ENCODE measurements around the gene ZNF827. TPM values are rescaled to one million over a fixed set of nuclear protein-coding genes. Genes with fewer than 3 reads are reported as not detected.

The ZNF827 gene
- total and polyA plus RNA-seq, 4 experiments from 2014 or later, result 1.4 to 27.3 (median 14.0) TPM

DNA sequence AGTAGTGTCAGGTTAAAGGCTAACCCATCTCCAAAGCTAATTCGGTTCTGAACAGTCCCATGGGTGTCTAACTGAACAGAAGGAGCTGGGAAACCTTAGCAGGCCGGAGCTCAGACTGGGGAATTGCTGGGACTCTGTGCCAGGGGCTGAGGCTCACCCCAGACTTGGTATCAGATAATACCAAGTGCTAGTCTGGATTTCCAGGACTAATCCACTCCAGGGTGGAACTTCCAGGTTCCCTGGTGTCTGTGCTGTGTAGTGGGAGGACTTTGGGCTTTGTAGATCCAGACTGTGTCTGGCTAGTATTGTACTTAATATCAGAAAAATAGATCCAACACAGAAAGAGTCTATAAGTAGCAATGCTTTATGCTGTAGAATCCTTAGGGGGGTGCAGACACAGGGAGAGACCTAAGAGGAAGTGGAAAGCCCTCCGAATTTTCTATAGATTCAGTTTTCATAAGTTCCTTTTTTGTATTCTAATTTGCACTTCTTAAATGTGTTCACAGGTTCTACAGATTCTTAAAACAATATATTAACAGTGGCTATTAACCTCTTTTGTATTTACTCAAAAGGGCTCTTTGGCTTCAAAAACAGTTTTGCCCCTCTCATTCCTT, 4.1 kb downstream of the ZNF827 start:
- Histone ChIP-seq H3K4me3 (ENCODE audit: low read length in 2 of 2) (no peak overlapping the region), H3K27me3 (ENCODE audit: insufficient read depth, low read length) (no peaks in the 10 kb centered on the region), H3K4me1 (ENCODE audit: insufficient read depth, low read length) (peaks cover 15% of the 10 kb centered on the region), H3K27ac (ENCODE audit: low read depth, low read length) (no peak overlapping the region), H3K36me3 (ENCODE audit: insufficient read depth, low read length) (no peaks in the 10 kb centered on the region), H3K9me3 (ENCODE audit: control insufficient read depth in 1 of 2, low read length in 2 of 2) (no peaks in the 10 kb centered on the region)
- ChIA-PET POLR2A (ENCODE audit: partially characterized antibody) (no interaction called here), CTCF (ENCODE audit: partially characterized antibody) (no interaction called here)
- Mint-ChIP-seq H3K4me3 (peak overlapping the region in 6 of 8 donors; percentile 17 to 99 (median 42)), H3K9me3 (peaks cover 0 to 11% (median 0%) of the 10 kb centered on the region in 8 donors), H3K4me1 (peaks cover 21 to 47% (median 33%) of the 10 kb centered on the region in 4 donors), H3K27me3 (peaks cover 1 to 5% of the 10 kb centered on the region in 2 donors), H3K36me3 (peaks cover 0 to 13% of the 10 kb centered on the region in 2 donors), H3K27ac (peak overlapping the region in 6 of 7 donors; percentile 39 to 95 (median 79))
- intact Hi-C loops (cut with micrococcal nuclease), result loop anchor here (5.0 kb wide), 6 partner anchors 47 to 1798 kb away; partner anchors contain the start of genes ARHGAP10 and SLC10A7
- no peak for DNase-seq

DNA sequence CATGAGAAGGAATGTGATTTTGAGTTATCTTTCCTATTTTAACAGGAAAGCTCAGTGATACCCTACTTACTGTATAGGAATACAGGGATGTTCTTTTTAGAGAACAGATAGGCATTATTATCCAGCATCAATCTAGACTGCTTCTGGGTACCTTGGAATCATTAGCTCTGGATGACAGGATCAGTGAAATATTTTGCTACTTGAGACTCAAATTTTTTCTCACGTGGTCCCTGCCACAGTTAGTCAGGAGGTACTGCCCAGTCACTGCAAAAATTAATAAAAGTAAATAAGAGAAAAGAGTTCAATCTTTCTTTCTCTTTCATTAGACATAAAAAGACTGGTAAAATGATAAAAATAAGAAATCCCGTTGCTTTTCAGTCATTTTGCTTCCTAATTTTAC, 5.5 kb downstream of the ZNF827 start:
- no peaks in the 10 kb centered on the region for H3K9me3 ChIP-seq (ENCODE audit: control insufficient read depth in 1 of 2, low read length in 2 of 2)
- H3K4me1 ChIP-seq (ENCODE audit: insufficient read depth, low read length), result peaks cover 7% of the 10 kb centered on the region
- Mint-ChIP-seq H3K9me3 (peaks cover 0 to 6% (median 0%) of the 10 kb centered on the region in 8 donors), H3K36me3 (peaks cover 0 to 7% of the 10 kb centered on the region in 2 donors), H3K27me3 (peaks cover 0 to 2% of the 10 kb centered on the region in 2 donors), H3K27ac (peak overlapping the region in 2 of 7 donors; percentile 73 to 94), H3K4me3 (no peak overlapping the region), H3K4me1 (peaks cover 14 to 35% (median 29%) of the 10 kb centered on the region in 4 donors)
- intact Hi-C loops (cut with micrococcal nuclease), result no loop called here
- no peak overlapping the region for H3K27ac ChIP-seq (ENCODE audit: low read depth, low read length)
- H3K36me3 ChIP-seq (ENCODE audit: insufficient read depth, low read length), result no peaks in the 10 kb centered on the region
- CTCF ChIA-PET (ENCODE audit: partially characterized antibody), result interaction anchor here (0.7 to 1.1 kb wide), 2 partner anchors 22 to 29 kb away, joined by 3 read pairs; no protein-coding TSS in a partner anchor
- no peak overlapping the region for H3K4me3 ChIP-seq (ENCODE audit: low read length in 2 of 2)
- POLR2A ChIA-PET (ENCODE audit: partially characterized antibody), result no interaction called here
- H3K27me3 ChIP-seq (ENCODE audit: insufficient read depth, low read length), result no peaks in the 10 kb centered on the region
- DNase-seq, result no peak

DNA sequence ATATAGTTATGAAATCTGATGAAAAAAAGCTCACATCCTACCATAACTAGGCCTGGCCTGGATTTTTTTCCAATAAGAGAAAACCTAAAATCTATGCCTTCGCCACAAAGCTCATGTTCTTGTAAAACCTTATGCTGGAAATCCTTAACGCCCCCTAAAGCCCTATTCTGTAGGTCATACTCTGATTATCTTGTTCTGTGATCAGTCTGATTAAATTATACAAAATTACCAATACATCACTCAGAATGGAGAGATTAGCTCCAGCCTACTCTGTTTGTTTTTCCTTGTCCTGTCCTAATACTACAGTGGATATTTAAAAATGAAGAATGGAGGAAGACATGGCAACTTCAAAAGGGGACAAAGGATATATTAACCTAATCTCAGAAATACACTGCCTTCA, 7.2 kb downstream of the ZNF827 start:
- ChIA-PET CTCF (ENCODE audit: partially characterized antibody) (interaction anchor here (1.0 to 2.4 kb wide), 2 partner anchors 12 to 25 kb away, joined by 4 to 7 read pairs; no protein-coding TSS in a partner anchor), POLR2A (ENCODE audit: partially characterized antibody) (interaction anchor here (0.6 kb wide), 1 partner anchor 12 kb away, joined by 3 read pairs; no protein-coding TSS in a partner anchor)
- H3K36me3 ChIP-seq (ENCODE audit: insufficient read depth, low read length), result no peaks in the 10 kb centered on the region
- peak overlapping the region in 1 of 7 donors; percentile 46 for H3K27ac Mint-ChIP-seq
- peaks cover 14 to 35% (median 26%) of the 10 kb centered on the region in 4 donors for H3K4me1 Mint-ChIP-seq
- no peaks in the 10 kb centered on the region for H3K9me3 ChIP-seq (ENCODE audit: control insufficient read depth in 1 of 2, low read length in 2 of 2)
- DNase-seq, result no peak
- peaks cover 7% of the 10 kb centered on the region for H3K4me1 ChIP-seq (ENCODE audit: insufficient read depth, low read length)
- intact Hi-C loops (cut with micrococcal nuclease), result no loop called here
- H3K36me3 Mint-ChIP-seq, result peaks cover 0 to 4% of the 10 kb centered on the region in 2 donors
- peaks cover 0 to 5% (median 0%) of the 10 kb centered on the region in 8 donors for H3K9me3 Mint-ChIP-seq
- H3K27me3 Mint-ChIP-seq, result no peaks in the 10 kb centered on the region
- H3K4me3 ChIP-seq (ENCODE audit: low read length in 2 of 2), result no peak overlapping the region
- no peak overlapping the region for H3K4me3 Mint-ChIP-seq
- H3K27ac ChIP-seq (ENCODE audit: low read depth, low read length), result no peak overlapping the region
- H3K27me3 ChIP-seq (ENCODE audit: insufficient read depth, low read length), result no peaks in the 10 kb centered on the region

DNA sequence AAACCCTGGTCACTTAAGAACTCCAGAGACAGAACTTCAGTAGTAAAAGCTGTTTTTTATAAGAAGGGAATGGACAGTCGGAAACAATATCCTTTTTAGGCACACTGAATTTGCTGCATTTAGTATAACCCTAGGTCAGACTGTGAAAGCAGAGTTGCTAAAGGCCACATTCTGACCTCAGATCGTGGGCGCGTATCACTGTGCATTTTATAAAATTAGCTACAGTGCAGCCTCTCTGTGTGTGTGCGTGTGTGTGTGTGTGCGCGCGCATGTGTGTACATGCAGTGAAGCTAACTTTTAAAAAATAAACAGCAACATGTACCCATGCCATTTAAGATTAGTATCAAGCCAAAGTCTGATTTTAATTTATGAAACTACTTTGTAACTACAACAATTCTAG, 8.0 kb downstream of the ZNF827 start:
- peaks cover 9 to 28% (median 23%) of the 10 kb centered on the region in 4 donors for H3K4me1 Mint-ChIP-seq
- H3K27me3 Mint-ChIP-seq, result no peaks in the 10 kb centered on the region
- H3K4me3 ChIP-seq (ENCODE audit: low read length in 2 of 2), result no peak overlapping the region
- no peak for DNase-seq
- H3K36me3 ChIP-seq (ENCODE audit: insufficient read depth, low read length), result no peaks in the 10 kb centered on the region
- intact Hi-C loops (cut with micrococcal nuclease), result no loop called here
- ChIA-PET CTCF (ENCODE audit: partially characterized antibody) (interaction anchor here (2.4 kb wide), 1 partner anchor 11 kb away, joined by 7 read pairs; no protein-coding TSS in a partner anchor), POLR2A (ENCODE audit: partially characterized antibody) (interaction anchor here (0.6 kb wide), 1 partner anchor 11 kb away, joined by 3 read pairs; no protein-coding TSS in a partner anchor)
- H3K4me1 ChIP-seq (ENCODE audit: insufficient read depth, low read length), result peaks cover 3% of the 10 kb centered on the region
- no peaks in the 10 kb centered on the region for H3K27me3 ChIP-seq (ENCODE audit: insufficient read depth, low read length)
- H3K36me3 Mint-ChIP-seq, result peaks cover 0 to 7% of the 10 kb centered on the region in 2 donors
- H3K9me3 ChIP-seq (ENCODE audit: control insufficient read depth in 1 of 2, low read length in 2 of 2), result no peaks in the 10 kb centered on the region
- no peak overlapping the region for H3K27ac ChIP-seq (ENCODE audit: low read depth, low read length)
- peaks cover 0 to 4% (median 0%) of the 10 kb centered on the region in 8 donors for H3K9me3 Mint-ChIP-seq
- no peak overlapping the region for H3K4me3 Mint-ChIP-seq
- H3K27ac Mint-ChIP-seq, result peak overlapping the region in 2 of 7 donors; percentile 33 to 60

DNA sequence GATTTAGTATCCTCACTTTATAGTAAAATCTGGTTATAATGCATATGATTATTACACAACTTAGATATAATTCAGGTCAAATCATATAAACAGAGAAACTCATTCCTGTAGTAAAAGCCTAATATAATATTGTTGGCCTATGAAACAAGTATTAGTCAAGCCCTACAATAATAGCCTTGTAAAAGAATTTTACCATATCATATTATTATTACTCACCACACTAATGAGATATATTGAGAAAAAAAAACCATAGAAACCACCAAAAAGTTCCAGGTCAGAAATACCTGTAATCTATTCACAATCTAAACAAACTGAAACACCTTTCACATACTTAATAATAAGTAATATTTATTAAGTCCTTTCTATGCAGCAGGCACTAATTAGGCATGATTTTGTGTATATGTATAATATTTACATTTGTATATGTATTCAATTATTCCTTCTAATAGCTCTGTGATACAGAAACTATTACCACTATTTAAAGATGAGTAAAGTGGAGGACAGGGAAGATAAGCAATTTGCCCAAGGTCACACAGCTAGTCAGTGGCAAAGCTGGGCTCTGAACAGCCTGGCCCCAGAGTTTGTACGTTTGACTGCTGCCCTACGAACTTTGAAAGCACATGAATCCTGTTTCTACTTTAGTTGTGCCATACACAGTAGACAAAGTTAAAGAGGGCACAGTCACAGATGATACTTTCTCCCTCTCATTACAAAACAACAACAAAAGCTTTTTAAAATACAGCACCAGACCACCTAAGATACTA, 9.0 kb downstream of the ZNF827 start:
- no peaks in the 10 kb centered on the region for H3K4me1 ChIP-seq (ENCODE audit: insufficient read depth, low read length)
- no peak for DNase-seq
- H3K27ac ChIP-seq (ENCODE audit: low read depth, low read length), result no peak overlapping the region
- Mint-ChIP-seq H3K27ac (no peak overlapping the region), H3K4me3 (no peak overlapping the region), H3K4me1 (peaks cover 9 to 19% (median 15%) of the 10 kb centered on the region in 4 donors), H3K36me3 (peaks cover 0 to 11% of the 10 kb centered on the region in 2 donors), H3K9me3 (peaks cover 0 to 10% (median 0%) of the 10 kb centered on the region in 8 donors), H3K27me3 (no peaks in the 10 kb centered on the region)
- CTCF ChIA-PET (ENCODE audit: partially characterized antibody), result interaction anchor here (2.4 kb wide), 1 partner anchor 10 kb away, joined by 7 read pairs; no protein-coding TSS in a partner anchor
- H3K27me3 ChIP-seq (ENCODE audit: insufficient read depth, low read length), result no peaks in the 10 kb centered on the region
- no peaks in the 10 kb centered on the region for H3K9me3 ChIP-seq (ENCODE audit: control insufficient read depth in 1 of 2, low read length in 2 of 2)
- no peak overlapping the region for H3K4me3 ChIP-seq (ENCODE audit: low read length in 2 of 2)
- POLR2A ChIA-PET (ENCODE audit: partially characterized antibody), result no interaction called here
- intact Hi-C loops (cut with micrococcal nuclease), result no loop called here
- no peaks in the 10 kb centered on the region for H3K36me3 ChIP-seq (ENCODE audit: insufficient read depth, low read length)

DNA sequence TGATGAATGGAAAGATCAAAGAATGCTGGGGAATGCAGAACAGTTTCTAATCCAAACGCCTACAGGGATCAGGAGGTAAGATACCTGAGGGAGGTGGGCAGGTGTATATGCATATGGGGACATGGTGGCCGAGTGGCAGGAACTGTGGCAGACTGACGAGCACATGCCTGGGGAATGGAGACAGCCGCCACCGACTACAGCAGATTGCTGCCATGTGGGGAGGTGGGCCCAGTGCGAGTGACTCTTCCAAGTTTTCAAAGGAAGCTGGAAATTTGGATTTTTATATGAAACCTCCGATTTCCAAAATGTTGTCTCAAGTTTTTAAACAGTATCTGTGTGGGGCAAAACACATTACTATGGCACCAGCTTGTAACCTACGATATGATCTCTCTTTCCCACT, 9.9 kb downstream of the ZNF827 start:
- H3K27me3 ChIP-seq (ENCODE audit: insufficient read depth, low read length), result no peaks in the 10 kb centered on the region
- Mint-ChIP-seq H3K27me3 (no peaks in the 10 kb centered on the region), H3K27ac (no peak overlapping the region), H3K4me3 (no peak overlapping the region), H3K36me3 (peaks cover 0 to 11% of the 10 kb centered on the region in 2 donors), H3K4me1 (peaks cover 8 to 17% (median 16%) of the 10 kb centered on the region in 4 donors), H3K9me3 (peaks cover 0 to 10% (median 0%) of the 10 kb centered on the region in 8 donors)
- no peak for DNase-seq
- H3K36me3 ChIP-seq (ENCODE audit: insufficient read depth, low read length), result no peaks in the 10 kb centered on the region
- H3K4me1 ChIP-seq (ENCODE audit: insufficient read depth, low read length), result no peaks in the 10 kb centered on the region
- H3K27ac ChIP-seq (ENCODE audit: low read depth, low read length), result no peak overlapping the region
- H3K4me3 ChIP-seq (ENCODE audit: low read length in 2 of 2), result no peak overlapping the region
- CTCF ChIA-PET (ENCODE audit: partially characterized antibody), result no interaction called here
- intact Hi-C loops (cut with micrococcal nuclease), result no loop called here
- no peaks in the 10 kb centered on the region for H3K9me3 ChIP-seq (ENCODE audit: control insufficient read depth in 1 of 2, low read length in 2 of 2)
- POLR2A ChIA-PET (ENCODE audit: partially characterized antibody), result no interaction called here

DNA sequence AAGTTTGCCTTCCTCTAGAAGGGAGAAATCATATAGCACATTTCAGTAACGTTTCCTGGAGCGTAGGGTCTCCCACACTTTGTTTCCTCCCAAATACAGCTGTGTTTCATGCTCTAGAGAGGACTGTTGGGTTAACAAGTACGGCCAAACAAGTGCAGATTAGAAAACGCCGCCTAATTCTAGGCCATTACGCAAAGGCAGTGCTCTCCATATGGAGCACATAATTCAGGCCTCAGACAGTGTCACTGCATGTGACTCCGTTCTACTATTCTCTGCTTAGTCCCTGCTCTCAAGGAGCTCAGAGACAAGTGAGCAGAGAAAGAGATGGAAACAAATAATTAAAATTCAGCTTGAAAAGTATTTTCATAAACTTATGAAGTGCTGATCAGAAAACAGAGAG, 11.6 kb downstream of the ZNF827 start:
- intact Hi-C loops (cut with micrococcal nuclease), result no loop called here
- Mint-ChIP-seq H3K9me3 (peaks cover 0 to 10% (median 0%) of the 10 kb centered on the region in 8 donors), H3K27ac (no peak overlapping the region), H3K36me3 (peaks cover 0 to 11% of the 10 kb centered on the region in 2 donors), H3K4me3 (no peak overlapping the region), H3K27me3 (no peaks in the 10 kb centered on the region), H3K4me1 (peaks cover 6 to 17% (median 13%) of the 10 kb centered on the region in 4 donors)
- ChIA-PET POLR2A (ENCODE audit: partially characterized antibody) (no interaction called here), CTCF (ENCODE audit: partially characterized antibody) (interaction anchor here (0.9 kb wide), 1 partner anchor 29 kb away, joined by 3 read pairs; no protein-coding TSS in a partner anchor)
- Histone ChIP-seq H3K27me3 (ENCODE audit: insufficient read depth, low read length) (no peaks in the 10 kb centered on the region), H3K27ac (ENCODE audit: low read depth, low read length) (no peak overlapping the region), H3K4me1 (ENCODE audit: insufficient read depth, low read length) (no peaks in the 10 kb centered on the region), H3K9me3 (ENCODE audit: control insufficient read depth in 1 of 2, low read length in 2 of 2) (no peaks in the 10 kb centered on the region), H3K4me3 (ENCODE audit: low read length in 2 of 2) (no peak overlapping the region), H3K36me3 (ENCODE audit: insufficient read depth, low read length) (no peaks in the 10 kb centered on the region)
- DNase-seq, result no peak

Data from CD4-positive, alpha-beta memory T cell (primary cell).